Measurements from ENCODE around the gene BID.
"Not testable (repeated sequence)": the region's sequence is repeated elsewhere in the genome, so short reads cannot be mapped to it uniquely, and the experiment has no call there.

BID gene

DNA sequence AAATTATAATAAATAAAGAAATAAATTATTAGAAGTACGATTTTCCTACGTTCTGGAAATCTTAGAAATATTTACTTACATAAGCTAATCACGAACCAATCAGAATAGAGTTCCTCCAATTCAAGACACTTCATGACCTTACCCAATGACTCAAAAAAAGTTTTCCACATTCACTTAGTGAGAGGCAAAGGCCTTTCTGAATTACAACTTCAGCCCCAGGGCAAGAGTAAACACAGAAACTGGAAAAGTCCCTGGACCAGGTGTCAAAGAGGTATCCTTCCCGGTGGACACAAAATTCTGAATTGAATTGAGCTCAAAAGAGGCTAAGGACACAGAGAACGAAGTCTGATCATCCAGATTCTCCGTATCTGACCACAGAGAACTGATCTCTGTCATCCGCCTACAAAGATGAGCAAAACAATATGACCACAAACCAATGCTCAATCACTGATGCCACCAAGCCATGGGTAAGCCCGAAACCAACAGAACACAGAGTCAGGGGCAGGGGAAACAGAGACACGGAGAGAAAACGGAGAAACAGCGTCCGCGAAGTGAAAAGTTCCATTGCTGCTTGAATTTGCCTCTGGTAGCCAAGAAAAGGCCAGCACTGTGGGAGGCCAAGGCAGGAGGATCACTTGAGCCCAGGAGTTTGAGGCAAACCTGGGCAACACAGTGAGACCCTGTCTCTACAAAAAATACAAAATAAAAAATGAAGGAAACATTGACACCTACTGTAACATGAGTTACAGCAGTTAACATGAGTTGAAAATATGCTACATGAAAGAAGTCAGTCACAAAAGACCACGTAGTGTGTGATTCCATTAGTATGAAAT, 6.8 kb downstream of the BID start:
- no peak for DNase-seq

GRCh38 chr22:17764852-17765251, 9.4 kb downstream of the BID start:
- DNase-seq: not testable (repeated sequence)

- no peak for DNase-seq
Observed at GRCh38 chr22:17764036-17764435, 10.2 kb downstream of the BID start.

DNA sequence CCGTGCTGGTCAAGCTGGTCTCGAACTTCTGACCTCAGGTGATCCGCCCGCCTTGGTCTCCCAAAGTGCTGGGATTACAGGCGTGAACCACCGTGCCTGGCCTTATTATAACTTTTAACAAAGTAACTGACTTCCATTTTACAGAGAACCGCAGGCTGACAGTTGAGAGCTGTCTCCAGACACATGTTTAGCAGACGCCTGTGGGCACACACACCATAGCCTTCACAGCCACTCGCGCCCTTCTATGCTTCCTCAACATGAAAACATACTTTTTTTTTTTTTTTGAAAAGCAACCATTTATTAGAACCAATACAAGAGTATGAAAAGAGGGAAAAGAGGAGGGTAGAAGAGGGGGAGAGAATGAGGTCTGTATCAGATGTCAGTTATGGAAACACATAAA, 10.8 kb downstream of the BID start:
- not testable (repeated sequence) for DNase-seq

DNA sequence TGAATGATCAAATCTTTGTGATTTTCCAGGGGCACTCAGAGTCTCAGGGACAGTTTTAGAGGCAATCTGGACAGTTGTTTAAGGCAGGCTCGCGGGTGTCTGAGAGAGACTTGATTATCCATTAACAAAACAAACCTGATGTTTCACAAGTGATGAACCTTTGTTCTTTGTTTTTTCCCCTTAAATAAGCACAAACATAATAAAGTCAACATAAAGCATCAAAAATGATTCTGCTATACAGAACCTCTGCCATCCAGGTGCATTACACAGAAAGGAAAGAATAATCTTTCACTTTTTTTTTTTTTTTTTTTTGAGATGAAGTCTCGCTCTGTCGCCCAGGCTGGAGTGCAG, 13.2 kb downstream of the BID start:
- DNase-seq: no peak

DNA sequence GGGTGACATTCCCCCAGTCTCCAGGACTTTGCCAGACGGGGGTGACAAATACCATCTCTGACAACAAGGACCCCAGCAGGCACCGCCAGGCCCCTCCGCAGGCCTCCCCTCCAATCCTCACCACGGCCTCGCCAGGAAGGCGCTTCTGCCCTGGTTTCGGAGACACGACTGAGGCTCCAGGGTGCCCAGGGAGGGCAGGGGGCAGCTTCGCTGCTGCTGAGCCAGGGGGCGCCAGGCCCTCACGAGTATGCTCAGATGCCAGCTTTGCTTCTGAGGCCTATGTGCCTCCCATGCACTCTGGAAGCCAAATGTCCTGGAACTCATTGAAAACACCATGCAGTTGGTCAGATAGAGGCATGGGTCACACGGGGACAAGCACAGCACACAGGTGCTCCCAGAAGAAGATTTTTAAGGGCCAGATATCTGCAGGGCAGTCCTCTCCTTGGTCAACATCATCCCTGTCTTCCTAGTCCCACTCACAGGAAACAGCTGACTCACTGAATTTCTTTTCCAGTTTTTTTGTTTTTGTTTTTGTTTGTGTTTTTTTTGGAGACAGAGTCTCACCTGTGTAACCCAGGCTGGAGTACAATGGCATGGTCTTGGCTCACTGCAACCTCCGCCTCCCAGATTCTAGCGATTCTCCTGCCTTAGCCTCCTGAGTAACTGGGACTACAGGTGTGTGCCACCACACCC, 19.9 kb downstream of the BID start:
- DNase-seq: no peak

DNA sequence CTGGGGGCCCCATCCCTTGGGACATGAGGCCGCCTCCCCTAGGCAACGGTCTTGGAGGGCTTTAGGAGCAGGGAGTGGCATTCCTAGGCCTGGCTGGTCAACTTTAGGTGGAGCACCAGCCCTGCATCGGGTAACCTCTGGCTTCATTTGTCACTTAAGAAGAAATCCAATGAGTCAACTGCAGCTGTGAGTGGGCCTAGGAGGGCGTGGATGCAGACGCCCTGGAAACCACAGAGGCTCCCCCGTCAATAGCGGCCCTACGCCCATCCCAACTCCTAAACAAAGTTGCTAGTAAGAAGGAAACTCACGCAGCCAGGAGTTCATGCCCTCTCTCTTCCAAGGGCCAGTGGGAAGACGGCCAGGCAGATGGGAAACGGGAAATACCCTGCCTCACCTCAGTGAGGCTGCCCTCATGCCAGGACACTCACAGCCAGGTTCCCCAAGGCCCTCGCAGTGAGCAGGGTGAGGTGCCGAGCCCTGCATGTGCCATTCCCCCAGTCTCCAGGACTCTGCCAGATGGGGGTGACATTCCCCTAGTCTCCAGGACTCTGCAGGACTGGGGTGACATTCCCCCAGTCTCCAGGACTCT, 20.8 kb downstream of the BID start:
- DNase-seq: no peak

GRCh38 chr22:17751596-17751995, 22.7 kb downstream of the BID start:
- no peak for DNase-seq

DNA sequence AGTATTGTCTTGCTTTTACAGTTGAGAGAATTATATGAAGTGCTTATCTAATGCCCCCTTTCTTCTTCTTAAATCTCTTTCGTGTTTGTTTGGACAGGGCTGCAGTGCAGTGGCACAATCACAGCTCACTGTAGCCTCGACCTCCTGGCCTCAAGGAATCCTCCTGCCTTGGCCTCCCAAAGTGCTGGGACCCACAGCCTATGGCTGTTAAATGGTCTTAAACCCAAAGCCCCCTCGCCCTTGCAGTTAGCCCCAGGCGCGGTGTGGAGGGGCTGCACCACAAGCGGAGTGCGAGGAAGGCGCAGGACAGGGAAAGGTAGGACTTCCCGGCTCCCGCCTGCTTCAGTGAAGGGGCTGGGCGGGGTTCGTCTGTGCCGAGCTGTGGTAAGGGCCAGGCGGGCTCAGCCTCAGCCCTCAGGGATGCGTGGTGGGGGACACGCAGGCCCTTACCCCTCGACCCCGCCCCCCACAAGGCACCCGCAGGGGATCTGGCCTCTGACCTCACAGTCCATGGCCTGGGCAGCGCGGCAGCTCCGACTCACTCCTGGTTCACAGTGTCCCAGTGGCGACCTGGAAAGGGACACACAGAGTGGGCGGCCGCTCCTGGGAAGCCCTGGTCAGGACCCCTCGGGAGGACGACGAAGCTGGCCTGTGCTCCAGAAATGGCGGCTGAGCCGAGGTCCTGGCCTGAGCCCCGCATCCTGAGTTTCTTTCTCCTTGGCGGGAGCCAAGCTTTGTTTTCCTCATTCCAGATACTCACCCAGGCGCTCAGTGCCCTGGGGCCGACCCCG, 24.5 kb downstream of the BID start:
- no peak for DNase-seq

- DNase-seq: no peak
Observed at GRCh38 chr22:17748555-17749353, 25.5 kb downstream of the BID start.

DNA sequence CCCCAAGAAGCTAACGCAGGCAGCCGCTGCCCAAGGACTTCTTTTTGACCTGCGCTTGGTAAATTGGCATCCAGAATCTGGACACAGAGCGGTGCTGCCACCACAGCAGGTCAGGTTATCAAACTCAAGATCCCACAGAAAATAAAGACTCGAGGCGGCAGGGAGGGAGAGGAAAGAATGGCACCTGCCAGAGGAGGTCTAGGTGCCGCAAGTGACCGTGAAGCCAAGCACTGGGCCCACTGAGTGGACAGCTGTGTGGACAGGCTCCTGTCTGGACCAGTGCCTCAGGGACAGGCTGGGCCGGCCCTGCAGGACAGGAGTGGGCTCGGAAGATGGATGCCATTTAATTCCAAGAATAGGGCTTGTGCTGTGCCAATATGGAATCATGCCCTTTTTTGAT, 27.4 kb downstream of the BID start:
- no peak for DNase-seq

DNA sequence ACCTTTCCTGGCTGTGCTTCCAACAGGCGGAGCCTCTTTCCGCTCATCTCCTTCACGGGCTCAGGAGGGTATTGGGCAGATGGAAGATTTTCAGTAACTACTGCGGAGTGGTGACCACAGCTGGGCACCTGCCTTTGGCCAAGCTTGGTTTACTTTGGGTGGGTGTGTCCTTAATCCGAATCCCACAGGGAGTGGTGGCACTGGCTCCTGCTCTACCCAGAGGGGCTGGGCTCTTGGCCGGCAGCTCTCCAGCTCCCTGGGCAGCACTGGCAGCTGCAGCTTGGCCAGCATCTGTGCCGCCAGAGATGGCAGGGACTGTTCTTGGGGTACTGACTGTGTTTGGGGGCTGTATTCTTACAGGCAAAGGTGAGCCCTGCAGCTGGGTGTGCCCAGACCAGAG, 29.8 kb downstream of the BID start:
- no peak for DNase-seq

DNA sequence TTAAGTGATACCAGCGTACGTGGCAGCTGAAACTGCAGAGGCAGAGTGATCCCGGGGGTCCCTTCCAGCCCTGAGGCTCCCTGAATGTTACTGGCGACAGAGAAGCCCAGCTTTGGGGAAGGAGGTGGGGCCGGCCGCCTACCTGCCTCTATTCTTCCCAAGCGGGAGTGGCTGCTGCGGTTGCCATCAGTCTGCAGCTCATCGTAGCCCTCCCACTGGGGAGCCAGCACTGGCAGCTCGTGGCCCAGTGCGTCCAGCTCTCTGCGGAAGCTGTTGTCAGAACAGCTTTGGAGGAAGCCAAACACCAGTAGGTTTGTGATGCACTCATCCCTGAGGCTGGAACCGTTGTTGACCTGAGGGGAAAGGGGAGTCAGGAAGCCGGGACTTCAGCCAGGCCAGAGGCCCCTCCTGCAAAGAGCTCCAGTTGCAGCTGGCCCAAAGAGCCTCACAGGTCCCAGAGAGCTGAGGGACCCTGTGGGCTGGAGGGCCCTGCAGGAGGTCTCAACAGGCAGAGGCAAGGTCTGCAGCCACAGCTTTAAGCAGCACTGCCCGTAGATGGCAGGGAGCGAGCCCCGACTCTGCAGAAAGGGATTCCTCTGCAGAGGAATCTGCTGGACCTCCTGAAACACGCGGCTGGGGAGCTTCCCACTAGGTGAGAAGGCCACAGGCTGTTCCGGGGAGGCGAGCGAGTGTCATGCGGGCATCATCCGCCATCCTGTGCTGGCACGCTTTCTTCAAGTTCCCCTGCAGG, 30.4 kb downstream of the BID start:
- no peak for DNase-seq

DNA sequence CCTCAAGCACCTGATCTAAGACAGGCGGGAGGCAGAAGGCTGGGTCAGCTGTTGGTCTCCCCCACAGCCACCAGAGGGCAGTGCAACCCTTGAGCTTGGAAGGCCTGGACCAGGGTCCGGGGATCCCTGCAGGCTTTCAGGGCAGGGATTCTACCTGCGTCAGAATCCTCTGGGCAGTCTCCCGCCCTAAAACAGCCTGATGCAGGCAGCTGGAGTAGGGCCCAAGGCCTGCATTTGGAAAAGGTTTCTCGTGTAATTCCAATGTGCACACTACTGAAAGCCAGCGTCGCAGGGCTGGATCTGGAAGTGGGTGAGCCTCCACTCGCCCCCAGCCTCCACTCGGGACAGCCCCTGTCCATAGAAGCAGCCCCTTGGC, 31.8 kb downstream of the BID start:
- DNase-seq: peak; percentile 93

DNA sequence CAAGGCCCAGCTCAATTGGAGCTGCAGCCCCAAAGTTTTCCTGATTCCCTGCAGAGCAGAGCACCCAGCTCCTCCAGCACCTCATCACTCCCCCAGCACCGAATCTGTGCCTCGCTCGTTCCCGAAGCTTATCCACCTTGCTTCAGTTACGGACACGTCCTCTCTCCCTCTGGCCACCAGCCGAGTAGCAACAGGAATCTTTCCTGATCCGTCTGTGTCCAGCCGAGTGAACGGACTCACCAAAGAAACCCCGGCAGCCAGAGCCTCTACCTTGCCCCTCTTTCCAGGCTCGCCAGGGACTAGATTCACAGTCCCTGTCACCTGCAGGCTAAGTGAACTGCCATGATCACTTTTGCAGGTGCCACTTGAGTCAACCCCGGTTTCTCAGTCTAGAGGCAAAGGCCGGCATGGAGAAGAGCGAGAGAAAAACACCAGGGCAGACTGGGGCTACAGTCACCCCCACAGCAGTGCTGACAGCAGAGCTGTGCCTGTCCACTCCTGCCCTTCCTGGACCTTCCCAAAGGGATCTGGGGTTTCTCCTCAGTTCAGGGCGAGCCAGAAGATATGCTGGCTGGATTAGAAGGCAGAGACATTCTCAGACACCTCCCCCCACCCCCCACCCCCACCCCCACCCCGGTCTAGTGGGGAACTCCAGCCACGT, 32.3 kb downstream of the BID start:
- DNase-seq: no peak

GRCh38 chr22:17739196-17739975, 34.9 kb downstream of the BID start:
- DNase-seq: no peak

DNA sequence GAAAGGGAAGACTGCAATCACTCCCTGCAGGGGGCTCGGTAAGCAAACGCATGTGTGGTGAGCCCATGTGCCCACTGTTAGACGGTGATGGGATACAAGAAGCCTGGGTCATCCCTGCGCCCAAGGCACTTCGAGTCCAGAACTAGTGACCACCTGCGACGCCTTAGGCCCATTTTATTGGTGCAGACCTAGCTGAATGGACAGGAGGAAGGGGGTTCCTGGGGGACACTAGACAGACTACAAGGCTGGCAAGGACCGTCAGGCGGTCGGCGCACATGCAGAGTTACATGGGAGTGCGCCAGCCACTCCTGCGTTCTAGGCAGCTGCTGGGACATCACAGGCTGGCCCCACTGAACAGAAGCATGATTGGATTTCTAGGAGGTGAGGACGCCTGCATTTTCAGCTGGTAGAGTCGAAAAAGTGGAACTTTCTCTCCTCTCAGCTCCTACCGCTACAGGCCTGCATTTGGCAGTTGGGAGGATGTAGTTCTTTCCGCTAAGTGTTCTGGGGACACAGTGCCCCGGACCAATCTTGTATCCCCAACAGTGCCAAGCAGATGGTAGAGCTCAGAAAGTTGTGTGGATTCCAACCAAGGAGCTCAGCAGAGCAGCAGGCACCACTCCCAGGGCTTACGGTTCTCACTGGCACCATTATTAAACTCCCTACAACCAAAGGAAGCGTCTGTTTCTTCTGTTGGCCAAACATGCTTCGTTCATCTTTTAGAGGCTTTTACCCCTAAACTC, 35.7 kb downstream of the BID start:
- no peak for DNase-seq

DNA sequence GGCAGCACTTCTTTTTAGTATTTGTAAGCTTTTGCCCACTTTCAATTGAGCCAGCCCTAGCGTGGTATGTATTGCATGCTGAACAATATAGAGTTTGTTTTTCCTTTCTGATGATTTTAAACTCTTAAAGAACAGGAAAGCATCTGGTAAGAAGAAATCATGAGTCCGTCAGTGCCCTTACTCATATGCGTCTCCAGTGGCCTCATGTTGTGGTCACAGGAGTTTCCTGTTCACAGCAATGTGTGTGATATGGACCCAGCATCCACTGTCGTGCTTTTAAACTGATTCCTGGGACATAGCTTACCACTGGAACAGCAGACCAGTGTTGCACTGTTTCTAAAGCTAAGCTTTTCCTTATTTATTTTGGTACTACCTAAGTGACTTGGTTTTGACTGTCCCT, 40.1 kb downstream of the BID start:
- DNase-seq: no peak

DNA sequence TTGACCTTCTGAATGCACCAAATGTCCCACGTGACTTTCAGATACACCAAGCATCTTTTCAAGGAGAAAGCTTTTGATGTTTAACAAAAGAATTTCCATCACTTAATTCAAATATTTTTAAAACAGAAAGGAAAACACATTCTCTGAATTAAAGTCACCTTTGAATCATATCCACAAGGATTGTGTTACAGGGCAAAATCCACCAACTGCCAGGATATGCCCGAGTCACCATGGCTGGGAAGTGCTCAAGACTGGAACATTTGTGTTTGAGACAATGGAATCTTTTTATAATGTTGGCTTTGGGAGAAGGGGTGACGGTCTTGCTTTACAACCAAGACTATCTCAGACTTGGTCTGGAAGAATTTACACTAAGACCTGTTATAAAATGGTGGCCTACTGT, 40.8 kb downstream of the BID start:
- DNase-seq: no peak
